Measurements from ENCODE around the gene OR2M4. TPM values are rescaled to one million over a fixed set of nuclear protein-coding genes. Genes with fewer than 3 reads are reported as not detected.
A peak's percentile ranks its signal among the peaks of the same experiment; 100 is the strongest.
"Not testable (repeated sequence)": the region's sequence is repeated elsewhere in the genome, so short reads cannot be mapped to it uniquely, and the experiment has no call there.

Gene OR2M4
- total RNA-seq, 2 donors from 2014 or later: not detected

- no peak overlapping the region for H3K4me3 ChIP-seq
- H3K4me1 ChIP-seq (ENCODE audit: control insufficient read depth in 1 of 2, low read depth in 2 of 2): no peaks in the 10 kb centered on the region
- no peak for ATAC-seq (ENCODE audit: insufficient number of reproducible peaks, low FRiP score, low read depth)
- H3K27me3 ChIP-seq (replicated peaks; ENCODE audit: insufficient read depth): no peaks in the 10 kb centered on the region
- no peak overlapping the region for H3K27ac ChIP-seq
- no peak for DNase-seq (ENCODE audit: low spot score)
- H3K9me3 ChIP-seq: no peaks in the 10 kb centered on the region
- TF ChIP-seq CTCF (IDR thresholded peaks at IDR 0.05): peak; percentile 20
- H3K36me3 ChIP-seq: no peaks in the 10 kb centered on the region
Observed at GRCh38 chr1:248243204-248243603, 12.0 kb downstream of the OR2M4 start.

GRCh38 chr1:248259309-248259708 is 28.1 kb downstream of the OR2M4 start:
- ATAC-seq (ENCODE audit: insufficient number of reproducible peaks, low FRiP score, low read depth); H3K27ac ChIP-seq; H3K4me3 ChIP-seq; H3K9me3 ChIP-seq; H3K36me3 ChIP-seq; H3K27me3 ChIP-seq (replicated peaks; ENCODE audit: insufficient read depth); H3K4me1 ChIP-seq (ENCODE audit: control insufficient read depth in 1 of 2, low read depth in 2 of 2); DNase-seq (ENCODE audit: low spot score): not testable (repeated sequence)

- ATAC-seq (ENCODE audit: insufficient number of reproducible peaks, low FRiP score, low read depth): no peak
- H3K27me3 ChIP-seq (replicated peaks; ENCODE audit: insufficient read depth): no peaks in the 10 kb centered on the region
- DNase-seq (ENCODE audit: low spot score): no peak
- H3K4me3 ChIP-seq: no peak overlapping the region
- no peaks in the 10 kb centered on the region for H3K9me3 ChIP-seq
- H3K36me3 ChIP-seq: no peaks in the 10 kb centered on the region
- TF ChIP-seq CTCF (IDR thresholded peaks at IDR 0.05): no peak
- H3K4me1 ChIP-seq (ENCODE audit: control insufficient read depth in 1 of 2, low read depth in 2 of 2): no peaks in the 10 kb centered on the region
- H3K27ac ChIP-seq: no peak overlapping the region
Observed at GRCh38 chr1:248268178-248268577, 37.0 kb downstream of the OR2M4 start.

GRCh38 chr1:248273225-248273624 is 42.0 kb downstream of the OR2M4 start:
- not testable (repeated sequence) for H3K36me3 ChIP-seq; ATAC-seq (ENCODE audit: insufficient number of reproducible peaks, low FRiP score, low read depth); DNase-seq (ENCODE audit: low spot score); H3K4me1 ChIP-seq (ENCODE audit: control insufficient read depth in 1 of 2, low read depth in 2 of 2); H3K4me3 ChIP-seq; H3K27ac ChIP-seq; H3K9me3 ChIP-seq; H3K27me3 ChIP-seq (replicated peaks; ENCODE audit: insufficient read depth)

- ATAC-seq (ENCODE audit: insufficient number of reproducible peaks, low FRiP score, low read depth) (no peak), DNase-seq (ENCODE audit: low spot score) (no peak)
- H3K36me3 ChIP-seq: no peaks in the 10 kb centered on the region
- H3K27ac ChIP-seq: no peak within 1 kb of the TSS
- no peak for TF ChIP-seq CTCF (IDR thresholded peaks at IDR 0.05)
- H3K4me1 ChIP-seq (ENCODE audit: control insufficient read depth in 1 of 2, low read depth in 2 of 2): no peaks in the 10 kb centered on the region
- H3K27me3 ChIP-seq (replicated peaks; ENCODE audit: insufficient read depth): no peaks in the 10 kb centered on the region
- H3K9me3 ChIP-seq: no peaks in the 10 kb centered on the region
- no peak within 1 kb of the TSS for H3K4me3 ChIP-seq
Observed at GRCh38 chr1:248277876-248278275, 46.7 kb downstream of the OR2M4 start, which contains the start of gene OR2T33. Gene OR2T33, minus strand, starts transcription at chr1:248277976. Its CDS starts 4,162 bp downstream, at chr1:248273814.

- no peaks in the 10 kb centered on the region for H3K9me3 ChIP-seq
- H3K4me1 ChIP-seq (ENCODE audit: control insufficient read depth in 1 of 2, low read depth in 2 of 2): no peaks in the 10 kb centered on the region
- ATAC-seq (ENCODE audit: insufficient number of reproducible peaks, low FRiP score, low read depth): no peak
- H3K27ac ChIP-seq: no peak overlapping the region
- no peak for DNase-seq (ENCODE audit: low spot score)
- no peak overlapping the region for H3K4me3 ChIP-seq
- H3K27me3 ChIP-seq (replicated peaks; ENCODE audit: insufficient read depth): no peaks in the 10 kb centered on the region
- TF ChIP-seq CTCF (IDR thresholded peaks at IDR 0.05): no peak
- no peaks in the 10 kb centered on the region for H3K36me3 ChIP-seq
Observed at GRCh38 chr1:248288391-248288790, 57.2 kb downstream of the OR2M4 start.

Other genes starting within 250 kb of the OR2M4 start
- not detected for gene OR2L5, start 217.8 kb upstream of the OR2M4 start, total RNA-seq
- not detected for gene OR2L2, start 201.3 kb upstream of the OR2M4 start, total RNA-seq
- not detected for gene OR2L3, start 184.6 kb upstream of the OR2M4 start, total RNA-seq
- not detected for gene OR2L13, start 136.2 kb upstream of the OR2M4 start, total RNA-seq
- not detected for gene OR2M5, start 86.3 kb upstream of the OR2M4 start, total RNA-seq
- not detected for gene OR2M2, start 56.6 kb upstream of the OR2M4 start, total RNA-seq
- gene OR2M3, start 34.2 kb upstream of the OR2M4 start, total RNA-seq: not detected
- gene OR2T33, start 46.6 kb downstream of the OR2M4 start, total RNA-seq: not detected
- not detected for gene OR2T12, start 72.0 kb downstream of the OR2M4 start, total RNA-seq
- gene OR2M7, start 93.2 kb downstream of the OR2M4 start, total RNA-seq: not detected
- not detected for gene OR14C36, start 117.4 kb downstream of the OR2M4 start, total RNA-seq
- not detected for gene OR2T4, start 130.2 kb downstream of the OR2M4 start, total RNA-seq
- not detected for gene OR2T6, start 144.3 kb downstream of the OR2M4 start, total RNA-seq
- gene OR2T1, start 171.6 kb downstream of the OR2M4 start, total RNA-seq: not detected
- gene OR2T2, start 214.2 kb downstream of the OR2M4 start, total RNA-seq: not detected
- gene OR2T3, start 241.9 kb downstream of the OR2M4 start, total RNA-seq: not detected